EL (cell line): Measurements from ENCODE around the gene DHX35.

ENCODE experiments used
- DNase-seq: peaks from one replicate; pipeline ENCODE4 v3.0.0-alpha.2; 2016

DHX35 gene

GRCh38 chr20:38962044-38962927 is at the start of gene DHX35:
DHX35 (plus strand) TSS chr20:38962344; CDS start chr20:38962368, 24 bp downstream.
- DNase-seq = peak; percentile 96

GRCh38 chr20:38915355-38915754 is 46.8 kb upstream of the DHX35 start:
- DNase-seq = no peak

- DNase-seq = no peak
Measured at GRCh38 chr20:38917657-38918056, 44.5 kb upstream of the DHX35 start.

- DNase-seq = no peak
Measured at GRCh38 chr20:38918172-38918571, 44.0 kb upstream of the DHX35 start.

GRCh38 chr20:38919683-38920082 is 42.5 kb upstream of the DHX35 start:
- DNase-seq = no peak

- DNase-seq = no peak
Measured at GRCh38 chr20:38920411-38920810, 41.7 kb upstream of the DHX35 start.

GRCh38 chr20:38920851-38921250 is 41.3 kb upstream of the DHX35 start:
- no peak for DNase-seq

GRCh38 chr20:38924718-38925117 is 37.4 kb upstream of the DHX35 start:
- no peak for DNase-seq

GRCh38 chr20:38926142-38926933 is 35.8 kb upstream of the DHX35 start, which contains the start of gene FAM83D:
FAM83D (plus strand) TSS chr20:38926417; CDS start chr20:38926443, 26 bp downstream.
- DNase-seq = peak; percentile 98

GRCh38 chr20:38926934-38927616 is 35.1 kb upstream of the DHX35 start:
- peak; percentile 38 for DNase-seq

- DNase-seq = peak; percentile 21
Measured at GRCh38 chr20:38927902-38928578, 34.1 kb upstream of the DHX35 start.

GRCh38 chr20:38930242-38930569 is 31.9 kb upstream of the DHX35 start:
- no peak for DNase-seq

GRCh38 chr20:38931984-38932383 is 30.2 kb upstream of the DHX35 start:
- DNase-seq = no peak

- DNase-seq = peak; percentile 51
Measured at GRCh38 chr20:38932457-38933120, 29.6 kb upstream of the DHX35 start.

GRCh38 chr20:38934530-38934929 is 27.6 kb upstream of the DHX35 start:
- DNase-seq = no peak

GRCh38 chr20:38935285-38935684 is 26.9 kb upstream of the DHX35 start:
- peak; percentile 38 for DNase-seq

- peak; percentile 31 for DNase-seq
Measured at GRCh38 chr20:38935967-38936407, 26.2 kb upstream of the DHX35 start.

GRCh38 chr20:38937000-38937399 is 25.1 kb upstream of the DHX35 start:
- DNase-seq = no peak

GRCh38 chr20:38937978-38938473 is 24.1 kb upstream of the DHX35 start:
- DNase-seq = no peak

GRCh38 chr20:38939686-38940085 is 22.5 kb upstream of the DHX35 start:
- DNase-seq = no peak

GRCh38 chr20:38940644-38941043 is 21.5 kb upstream of the DHX35 start:
- no peak for DNase-seq
